K562 (cell line): ENCODE results near the gene OR52A5. TPM values are rescaled to one million over a fixed set of nuclear protein-coding genes. Genes with fewer than 3 reads are reported as not detected.

Experiments used
- CREM ChIP-seq: IDR thresholded peaks from 2 replicates; pipeline ENCODE4 v1.6.1; 2014; ENCODE audit warnings: antibody characterized with exemption, low read depth
- DMBX1 ChIP-seq: fragments of 250-450 bp; sonication (Bioruptor Pico); IDR thresholded peaks from 2 replicates; pipeline ENCODE4 v1.8.0; 2022; ENCODE audit warnings: inconsistent platforms, mild to moderate bottlenecking, moderate library complexity, borderline replicate concordance
- FOXK2 ChIP-seq, 2 experiments: fragments of 450-650 bp; IDR thresholded peaks in 1 of 2; conservative IDR thresholded peaks in 1 of 2; 2 replicates each; pipeline ENCODE4 v1.6.1; 2016; ENCODE audit warnings: low read depth in 2 of 2, mild to moderate bottlenecking in 1 of 2
- IRF9 ChIP-seq: fragments of 450-650 bp; IDR thresholded peaks from 2 replicates; pipeline ENCODE4 v1.6.1; 2016; ENCODE audit warnings: missing biosample characterization, missing genetic modification characterization
- NCOA1 ChIP-seq: fragments of 450-650 bp; IDR thresholded peaks from 2 replicates; pipeline ENCODE4 v1.6.1; 2016; ENCODE audit warnings: low read depth
- POLR2AphosphoS5 ChIP-seq: IDR thresholded peaks from 2 replicates; pipeline ENCODE4 v1.6.1; 2011; ENCODE audit warnings: mild to moderate bottlenecking, low read depth, low read length, moderate library complexity; ENCODE audit not compliant: control insufficient read depth, insufficient read depth
- SMARCA4 ChIP-seq: fragments of 450-650 bp; IDR thresholded peaks from 2 replicates; pipeline ENCODE4 v1.6.1; 2016
- SMARCE1 ChIP-seq: fragments of 450-650 bp; IDR thresholded peaks from 2 replicates; pipeline ENCODE4 v1.7.1; 2016; ENCODE audit warnings: mild to moderate bottlenecking
- U2AF2 ChIP-seq: fragments of 200-400 bp; formaldehyde crosslinking; optimal IDR thresholded peaks from 2 replicates; pipeline ENCODE3; 2017; ENCODE audit warnings: low read depth, mild to moderate bottlenecking, low read length
- ZNF507 ChIP-seq: conservative IDR thresholded peaks from 2 replicates; pipeline ENCODE4 v1.6.1; 2017; ENCODE audit warnings: missing genetic modification characterization, missing compliant biosample characterization
- polyA plus RNA-seq, 8 experiments: library from polyadenylated mRNA; depleted of rRNA in 4 of 8; stranded (reverse) in 5 of 8; unstranded in 3 of 8; fragments of >200 nt; fragmentation: Nextera tagmentation in 2 of 8; fragmentation: Illumina TruSeq in 1 of 8; extraction: Ambion mirVana in 2 of 8; extraction: Trizol in 1 of 8; gene quantifications; 2 replicates each; pipeline versions ENCODE4 v1.2.1 to v1.2.3, GENCODE V29; 2011 to 2014; ENCODE audit warnings: inconsistent platforms in 1 of 8, missing spikeins in 1 of 8
- total RNA-seq, 7 experiments: library from RNA; depleted of rRNA in 6 of 7; stranded (reverse); fragments of >200 nt in 6 of 7; fragmentation: Illumina TruSeq in 2 of 7; extraction: Trizol in 2 of 7; gene quantifications; 2 replicates each; pipeline versions ENCODE4 v1.2.1 to v1.2.3, GENCODE V29; 2011 to 2021; ENCODE audit warnings: low replicate concordance in 1 of 7
- TF ChIP-seq, protein P1 (sequence below): sonication (generic); formaldehyde crosslinking; IDR thresholded peaks from 2 replicates; pipeline ENCODE4 v1.8.0; 2022; ENCODE audit warnings: mild to moderate bottlenecking, missing genetic modification reagents
- TF ChIP-seq, protein P2 (sequence below): fragments of 450-650 bp; IDR thresholded peaks from 2 replicates; pipeline ENCODE4 v1.6.1; 2017; ENCODE audit warnings: mild to moderate bottlenecking, moderate library complexity
- TF ChIP-seq, protein P3 (sequence below): sonication (generic); formaldehyde crosslinking; IDR thresholded peaks from 2 replicates; pipeline ENCODE4 v1.8.1; 2023; ENCODE audit warnings: mild to moderate bottlenecking, missing genetic modification reagents
- TF ChIP-seq, protein P4 (sequence below), 2 experiments: IDR thresholded peaks in 1 of 2; conservative IDR thresholded peaks in 1 of 2; 2 replicates each; pipeline ENCODE4 v1.6.1; 2016; ENCODE audit warnings: low read depth in 2 of 2, mild to moderate bottlenecking in 1 of 2, missing compliant biosample characterization in 1 of 2, missing genetic modification characterization in 1 of 2, moderate library complexity in 1 of 2

The OR52A5 gene
- total and polyA plus RNA-seq, 9 of the 15 experiments (the other 6 are each of a cell fraction or from before 2014, with no cell fraction given), result 0.04 to 1.1 (median 0.94) TPM; not detected in 6

DNA sequence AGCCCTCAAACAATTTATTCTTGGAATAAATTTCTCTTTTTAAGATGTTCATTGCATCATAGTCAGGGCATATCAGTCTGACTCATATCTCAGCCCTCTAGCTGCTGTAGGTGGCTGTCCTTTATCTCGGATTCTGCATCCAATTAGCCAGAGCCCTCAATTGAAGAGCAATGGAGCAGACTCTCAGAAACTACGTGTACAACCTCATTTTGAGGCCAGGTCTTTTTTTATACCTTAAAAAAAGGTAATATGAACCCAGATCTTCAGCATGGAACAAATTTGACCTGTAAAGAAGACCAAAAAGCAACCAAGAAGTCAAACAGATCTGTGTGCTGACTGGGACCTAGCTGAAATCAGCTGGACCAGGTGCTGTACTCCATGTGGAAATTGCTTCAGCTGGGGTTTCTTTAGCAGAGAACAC, 8.7 kb downstream of the OR52A5 start (continued):
- TF ChIP-seq, protein P1, sequence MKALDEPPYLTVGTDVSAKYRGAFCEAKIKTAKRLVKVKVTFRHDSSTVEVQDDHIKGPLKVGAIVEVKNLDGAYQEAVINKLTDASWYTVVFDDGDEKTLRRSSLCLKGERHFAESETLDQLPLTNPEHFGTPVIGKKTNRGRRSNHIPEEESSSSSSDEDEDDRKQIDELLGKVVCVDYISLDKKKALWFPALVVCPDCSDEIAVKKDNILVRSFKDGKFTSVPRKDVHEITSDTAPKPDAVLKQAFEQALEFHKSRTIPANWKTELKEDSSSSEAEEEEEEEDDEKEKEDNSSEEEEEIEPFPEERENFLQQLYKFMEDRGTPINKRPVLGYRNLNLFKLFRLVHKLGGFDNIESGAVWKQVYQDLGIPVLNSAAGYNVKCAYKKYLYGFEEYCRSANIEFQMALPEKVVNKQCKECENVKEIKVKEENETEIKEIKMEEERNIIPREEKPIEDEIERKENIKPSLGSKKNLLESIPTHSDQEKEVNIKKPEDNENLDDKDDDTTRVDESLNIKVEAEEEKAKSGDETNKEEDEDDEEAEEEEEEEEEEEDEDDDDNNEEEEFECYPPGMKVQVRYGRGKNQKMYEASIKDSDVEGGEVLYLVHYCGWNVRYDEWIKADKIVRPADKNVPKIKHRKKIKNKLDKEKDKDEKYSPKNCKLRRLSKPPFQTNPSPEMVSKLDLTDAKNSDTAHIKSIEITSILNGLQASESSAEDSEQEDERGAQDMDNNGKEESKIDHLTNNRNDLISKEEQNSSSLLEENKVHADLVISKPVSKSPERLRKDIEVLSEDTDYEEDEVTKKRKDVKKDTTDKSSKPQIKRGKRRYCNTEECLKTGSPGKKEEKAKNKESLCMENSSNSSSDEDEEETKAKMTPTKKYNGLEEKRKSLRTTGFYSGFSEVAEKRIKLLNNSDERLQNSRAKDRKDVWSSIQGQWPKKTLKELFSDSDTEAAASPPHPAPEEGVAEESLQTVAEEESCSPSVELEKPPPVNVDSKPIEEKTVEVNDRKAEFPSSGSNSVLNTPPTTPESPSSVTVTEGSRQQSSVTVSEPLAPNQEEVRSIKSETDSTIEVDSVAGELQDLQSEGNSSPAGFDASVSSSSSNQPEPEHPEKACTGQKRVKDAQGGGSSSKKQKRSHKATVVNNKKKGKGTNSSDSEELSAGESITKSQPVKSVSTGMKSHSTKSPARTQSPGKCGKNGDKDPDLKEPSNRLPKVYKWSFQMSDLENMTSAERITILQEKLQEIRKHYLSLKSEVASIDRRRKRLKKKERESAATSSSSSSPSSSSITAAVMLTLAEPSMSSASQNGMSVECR (CRISPR knock-in tag), result no peak
- TF ChIP-seq POLR2AphosphoS5, result peak; percentile 53; the same call in 1 of the 2 replicates
- TF ChIP-seq NCOA1, result 0 out of 2 replicates have a peak, but pooled peaks have one; percentile 17
- TF ChIP-seq U2AF2, result no peak
- TF ChIP-seq, protein P2, sequence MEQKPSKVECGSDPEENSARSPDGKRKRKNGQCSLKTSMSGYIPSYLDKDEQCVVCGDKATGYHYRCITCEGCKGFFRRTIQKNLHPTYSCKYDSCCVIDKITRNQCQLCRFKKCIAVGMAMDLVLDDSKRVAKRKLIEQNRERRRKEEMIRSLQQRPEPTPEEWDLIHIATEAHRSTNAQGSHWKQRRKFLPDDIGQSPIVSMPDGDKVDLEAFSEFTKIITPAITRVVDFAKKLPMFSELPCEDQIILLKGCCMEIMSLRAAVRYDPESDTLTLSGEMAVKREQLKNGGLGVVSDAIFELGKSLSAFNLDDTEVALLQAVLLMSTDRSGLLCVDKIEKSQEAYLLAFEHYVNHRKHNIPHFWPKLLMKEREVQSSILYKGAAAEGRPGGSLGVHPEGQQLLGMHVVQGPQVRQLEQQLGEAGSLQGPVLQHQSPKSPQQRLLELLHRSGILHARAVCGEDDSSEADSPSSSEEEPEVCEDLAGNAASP, result no peak
- peak; percentile 60; the same call in 1 of the 2 replicates for TF ChIP-seq CREM
- TF ChIP-seq, protein P3, sequence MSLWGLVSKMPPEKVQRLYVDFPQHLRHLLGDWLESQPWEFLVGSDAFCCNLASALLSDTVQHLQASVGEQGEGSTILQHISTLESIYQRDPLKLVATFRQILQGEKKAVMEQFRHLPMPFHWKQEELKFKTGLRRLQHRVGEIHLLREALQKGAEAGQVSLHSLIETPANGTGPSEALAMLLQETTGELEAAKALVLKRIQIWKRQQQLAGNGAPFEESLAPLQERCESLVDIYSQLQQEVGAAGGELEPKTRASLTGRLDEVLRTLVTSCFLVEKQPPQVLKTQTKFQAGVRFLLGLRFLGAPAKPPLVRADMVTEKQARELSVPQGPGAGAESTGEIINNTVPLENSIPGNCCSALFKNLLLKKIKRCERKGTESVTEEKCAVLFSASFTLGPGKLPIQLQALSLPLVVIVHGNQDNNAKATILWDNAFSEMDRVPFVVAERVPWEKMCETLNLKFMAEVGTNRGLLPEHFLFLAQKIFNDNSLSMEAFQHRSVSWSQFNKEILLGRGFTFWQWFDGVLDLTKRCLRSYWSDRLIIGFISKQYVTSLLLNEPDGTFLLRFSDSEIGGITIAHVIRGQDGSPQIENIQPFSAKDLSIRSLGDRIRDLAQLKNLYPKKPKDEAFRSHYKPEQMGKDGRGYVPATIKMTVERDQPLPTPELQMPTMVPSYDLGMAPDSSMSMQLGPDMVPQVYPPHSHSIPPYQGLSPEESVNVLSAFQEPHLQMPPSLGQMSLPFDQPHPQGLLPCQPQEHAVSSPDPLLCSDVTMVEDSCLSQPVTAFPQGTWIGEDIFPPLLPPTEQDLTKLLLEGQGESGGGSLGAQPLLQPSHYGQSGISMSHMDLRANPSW (CRISPR knock-in tag), result peak; percentile 55; the same call in 1 of the 2 replicates
- TF ChIP-seq, protein P4, sequence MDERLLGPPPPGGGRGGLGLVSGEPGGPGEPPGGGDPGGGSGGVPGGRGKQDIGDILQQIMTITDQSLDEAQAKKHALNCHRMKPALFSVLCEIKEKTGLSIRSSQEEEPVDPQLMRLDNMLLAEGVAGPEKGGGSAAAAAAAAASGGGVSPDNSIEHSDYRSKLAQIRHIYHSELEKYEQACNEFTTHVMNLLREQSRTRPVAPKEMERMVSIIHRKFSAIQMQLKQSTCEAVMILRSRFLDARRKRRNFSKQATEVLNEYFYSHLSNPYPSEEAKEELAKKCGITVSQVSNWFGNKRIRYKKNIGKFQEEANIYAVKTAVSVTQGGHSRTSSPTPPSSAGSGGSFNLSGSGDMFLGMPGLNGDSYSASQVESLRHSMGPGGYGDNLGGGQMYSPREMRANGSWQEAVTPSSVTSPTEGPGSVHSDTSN (CRISPR knock-in tag; IDR thresholded peaks at IDR 0.05; ENCODE audit: low read depth), result no peak
- TF ChIP-seq, protein P4 (tag; conservative IDR thresholded peaks at IDR 0.05; ENCODE audit: low read depth), result no peak
- peak; percentile 56; the same call in 1 of the 2 replicates for TF ChIP-seq IRF9
- peak; percentile 87 for TF ChIP-seq SMARCE1
- TF ChIP-seq DMBX1 (CRISPR knock-in tag), result peak; percentile 69; the same call in 1 of the 2 replicates
- peak; percentile 93 for TF ChIP-seq SMARCA4
- TF ChIP-seq FOXK2 (conservative IDR thresholded peaks at IDR 0.05 in 1 of 2, IDR thresholded peaks at IDR 0.05 in 1 of 2; ENCODE audit: low read depth in 2 of 2), result no peak
- no peak for TF ChIP-seq ZNF507 (tag)
